Stimulated activated CD4-positive, alpha-beta T cell treated with anti-CD3 and anti-CD28 coated beads, Interleukin-12 subunit alpha, Interleukin-12 subunit beta, amount 100 ng/mL, for 48 hours (primary cell): ENCODE data around the gene ARHGAP27.

Source experiments
- DNase-seq, 3 donors: peaks; one replicate each; pipeline ENCODE4 v3.0.0-alpha.2; 2020; ENCODE audit warnings: low read depth in 2 of 3, low spot score in 1 of 3

Gene ARHGAP27

GRCh38 chr17:45388604-45389325 lies 43.9 kb downstream of the ARHGAP27 start:
- no peak for DNase-seq

- no peak for DNase-seq
Measured at GRCh38 chr17:45387739-45388138, 44.9 kb downstream of the ARHGAP27 start.

GRCh38 chr17:45386178-45386577 lies 46.5 kb downstream of the ARHGAP27 start:
- DNase-seq = no peak

- peak; percentile 85 to 92 (median 89) for DNase-seq
Measured at GRCh38 chr17:45385331-45385997, 47.2 kb downstream of the ARHGAP27 start.

GRCh38 chr17:45384789-45385262 lies 47.8 kb downstream of the ARHGAP27 start:
- no peak for DNase-seq

- no peak for DNase-seq
Measured at GRCh38 chr17:45384047-45384788, 48.5 kb downstream of the ARHGAP27 start.

GRCh38 chr17:45383003-45383402 lies 49.7 kb downstream of the ARHGAP27 start:
- DNase-seq = no peak

GRCh38 chr17:45382226-45382625 lies 50.4 kb downstream of the ARHGAP27 start:
- no peak for DNase-seq

- DNase-seq = no peak
Measured at GRCh38 chr17:45380991-45381390, 51.7 kb downstream of the ARHGAP27 start.

- no peak for DNase-seq
Measured at GRCh38 chr17:45380046-45380765, 52.5 kb downstream of the ARHGAP27 start.

GRCh38 chr17:45377401-45377800 lies 55.3 kb downstream of the ARHGAP27 start:
- DNase-seq = no peak

GRCh38 chr17:45376171-45377005 lies 56.3 kb downstream of the ARHGAP27 start:
- no peak for DNase-seq

- no peak for DNase-seq
Measured at GRCh38 chr17:45374501-45374900, 58.2 kb downstream of the ARHGAP27 start.

- no peak for DNase-seq
Measured at GRCh38 chr17:45372325-45372869, 60.3 kb downstream of the ARHGAP27 start.

- peak in 2 of 3 donors; percentile 12 to 33 for DNase-seq
Measured at GRCh38 chr17:45371414-45372324, 61.0 kb downstream of the ARHGAP27 start.

- DNase-seq = no peak
Measured at GRCh38 chr17:45370949-45371413, 61.7 kb downstream of the ARHGAP27 start.

GRCh38 chr17:45369421-45369820 lies 63.2 kb downstream of the ARHGAP27 start:
- DNase-seq = no peak

GRCh38 chr17:45368651-45369050 lies 64.0 kb downstream of the ARHGAP27 start:
- no peak for DNase-seq

GRCh38 chr17:45367216-45367615 lies 65.5 kb downstream of the ARHGAP27 start:
- DNase-seq = no peak
